ENCODE results near the gene RBMX2. TPM values are rescaled to one million over a fixed set of nuclear protein-coding genes. Genes with fewer than 3 reads are reported as not detected.
A peak's percentile ranks its signal among the peaks of the same experiment; 100 is the strongest.
"Not testable (repeated sequence)": the region's sequence is repeated elsewhere in the genome, so short reads cannot be mapped to it uniquely, and the experiment has no call there.

RBMX2 gene
- total and polyA plus RNA-seq, 2 of the 13 experiments (the other 11 are each of a cell fraction or from before 2014, with no cell fraction given): 13.9 to 24.4 TPM

- POLR2A ChIA-PET: no interaction called here
- ATAC-seq (no peak), DNase-seq (ENCODE audit: low spot score) (no peak), FAIRE-seq (no peak)
- Histone ChIP-seq H2AFZ (ENCODE audit: low read length) (no peak overlapping the region), H3K36me3 (replicated peaks in 1 of 2; ENCODE audit: control insufficient read depth in 1 of 2, insufficient read depth in 2 of 2, low read length in 2 of 2) (no peaks in the 10 kb centered on the region), H3K79me2 (ENCODE audit: insufficient read depth, low read length) (no peaks in the 10 kb centered on the region), H4K20me1 (ENCODE audit: insufficient read depth, low read length) (no peaks in the 10 kb centered on the region), H3K9me3 (ENCODE audit: low read length) (no peaks in the 10 kb centered on the region), H3K27me3 (ENCODE audit: control insufficient read depth in 1 of 2, insufficient read depth in 2 of 2, low read length in 2 of 2) (no peaks in the 10 kb centered on the region), H3K4me2 (ENCODE audit: low read depth, low read length) (no peak overlapping the region), H3K9ac (ENCODE audit: insufficient read depth, low read depth, low read length) (no peak overlapping the region), H3K27ac (ENCODE audit: extremely low read length, insufficient read depth, low read length) (no peak overlapping the region), H3K4me1 (ENCODE audit: insufficient read depth, low read length) (no peaks in the 10 kb centered on the region), H3K4me3 (replicated peaks in 1 of 3; ENCODE audit: insufficient read depth in 1 of 3, low read depth in 2 of 3, low read length in 3 of 3) (no peak overlapping the region)
- intact Hi-C loops (cut with micrococcal nuclease; ENCODE audit: unreplicated experiment) (no loop called here), in situ Hi-C loops (cut with HindIII; ENCODE audit: extremely low pct_ligation_motif_present, low pct_unique_long_range_greater_than_20kb) (no loop called here)
- no peak for TF ChIP-seq ZNF501 (CRISPR knock-in tag; IDR thresholded peaks at IDR 0.05)
- TF ChIP-seq ZNF383 (CRISPR knock-in tag; IDR thresholded peaks at IDR 0.05; ENCODE audit: borderline replicate concordance): no peak
- TF ChIP-seq CREB1 (IDR thresholded peaks at IDR 0.05): peak; percentile 79
- no peak for TF ChIP-seq CREB1 (CRISPR knock-in tag; IDR thresholded peaks at IDR 0.05)
- TF ChIP-seq SMARCC2 (IDR thresholded peaks at IDR 0.05): no peak
- no peak for TF ChIP-seq ZBTB21 (CRISPR knock-in tag; IDR thresholded peaks at IDR 0.05)
- peak; percentile 71 for TF ChIP-seq ATF7 (IDR thresholded peaks at IDR 0.05)
- TF ChIP-seq ATF7 (CRISPR knock-in tag; IDR thresholded peaks at IDR 0.05): no peak
- TF ChIP-seq RBAK (CRISPR knock-in tag; IDR thresholded peaks at IDR 0.05): no peak
- 37% methylated on average over 5 of the region's 6 CpGs for WGBS (ENCODE audit: low lambda C conversion rate)
- CTCF ChIA-PET (ENCODE audit: low intra/inter-chr PET ratio, low total read pairs): no interaction called here
- BruUV-seq (replicated peaks): no TSS peak
These were observed 24.7 kb downstream of the RBMX2 start for GRCh38 chrX:130426531-130426930.

- H3K36me3 ChIP-seq (replicated peaks in 1 of 2; ENCODE audit: control insufficient read depth in 1 of 2, insufficient read depth in 2 of 2, low read length in 2 of 2); DNase-seq (ENCODE audit: low spot score); H2AFZ ChIP-seq (ENCODE audit: low read length); H3K4me2 ChIP-seq (ENCODE audit: low read depth, low read length); H3K79me2 ChIP-seq (ENCODE audit: insufficient read depth, low read length); in situ Hi-C loops (cut with HindIII; ENCODE audit: extremely low pct_ligation_motif_present, low pct_unique_long_range_greater_than_20kb); ATAC-seq; H3K9ac ChIP-seq (ENCODE audit: insufficient read depth, low read depth, low read length); POLR2A ChIA-PET; H3K9me3 ChIP-seq (ENCODE audit: low read length); H4K20me1 ChIP-seq (ENCODE audit: insufficient read depth, low read length); FAIRE-seq; BruUV-seq (replicated peaks); H3K4me1 ChIP-seq (ENCODE audit: insufficient read depth, low read length); H3K4me3 ChIP-seq (replicated peaks in 1 of 3; ENCODE audit: insufficient read depth in 1 of 3, low read depth in 2 of 3, low read length in 3 of 3); H3K27me3 ChIP-seq (ENCODE audit: control insufficient read depth in 1 of 2, insufficient read depth in 2 of 2, low read length in 2 of 2); intact Hi-C loops (cut with micrococcal nuclease; ENCODE audit: unreplicated experiment); H3K27ac ChIP-seq (ENCODE audit: extremely low read length, insufficient read depth, low read length); CTCF ChIA-PET (ENCODE audit: low intra/inter-chr PET ratio, low total read pairs): not testable (repeated sequence)
- WGBS (ENCODE audit: low lambda C conversion rate): 87% methylated on average over 3 of the region's 5 CpGs
These were observed 27.4 kb downstream of the RBMX2 start for GRCh38 chrX:130429236-130429635.
